ENCODE measurements around the gene ZNF526.

Gene ZNF526

DNA sequence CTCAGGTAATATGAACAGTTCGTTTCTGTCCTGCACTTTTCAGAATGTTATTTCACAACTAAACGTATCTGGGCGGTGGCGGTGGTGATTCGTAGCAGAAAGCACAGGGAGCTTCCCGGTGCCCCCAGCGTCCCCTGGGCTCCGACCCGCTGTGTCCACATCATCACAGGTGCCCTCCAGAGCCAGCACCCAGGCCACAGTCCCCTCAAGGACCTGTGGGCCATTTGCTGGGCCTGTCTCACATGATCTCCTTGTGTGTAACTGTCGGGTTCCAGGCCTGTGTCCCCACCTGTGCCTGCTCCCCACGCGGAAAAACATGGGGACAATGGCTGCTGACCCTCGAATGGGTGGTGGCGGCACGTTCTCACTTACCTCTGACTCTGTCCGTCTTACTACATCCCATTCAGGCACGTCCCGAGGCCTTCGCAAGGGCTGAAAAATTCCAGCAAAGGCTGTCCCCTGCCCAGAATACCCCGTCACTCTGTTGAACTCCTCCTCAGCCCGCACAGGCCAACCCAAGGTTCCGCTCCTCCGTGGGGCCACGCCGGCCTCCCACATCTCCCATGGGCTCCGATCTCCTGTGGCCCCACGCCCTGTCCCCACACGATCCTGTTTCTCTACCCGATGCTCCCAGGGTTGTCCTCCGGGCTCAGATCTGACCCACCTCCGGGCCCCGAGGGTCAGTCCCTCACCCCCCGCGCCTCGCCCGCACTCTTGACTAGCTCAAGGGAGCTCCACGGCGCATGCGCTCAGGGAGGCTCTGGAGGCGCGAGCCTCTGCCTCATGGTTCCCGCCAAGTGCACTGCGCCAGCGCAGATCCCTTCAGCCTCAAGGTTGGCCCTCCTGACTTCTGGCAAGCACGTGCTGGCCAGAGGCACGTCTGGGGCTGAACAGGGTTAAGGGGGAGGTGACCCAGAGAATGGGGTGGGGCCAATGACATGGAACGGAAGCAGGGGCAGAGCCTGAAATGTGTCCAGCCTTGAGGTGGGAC is 23.8 kb upstream of the ZNF526 start:
- TF ChIP-seq CEBPB (IDR thresholded peaks at IDR 0.05) (no peak), YY1 (IDR thresholded peaks at IDR 0.05; ENCODE audit: low read depth) (no peak), TEAD4 (IDR thresholded peaks at IDR 0.05) (no peak), TCF12 (IDR thresholded peaks at IDR 0.05; ENCODE audit: low read depth) (no peak), ZBTB7A (IDR thresholded peaks at IDR 0.05; ENCODE audit: low read depth) (no peak), TAF1 (IDR thresholded peaks at IDR 0.05; ENCODE audit: low read depth) (no peak), FOXM1 (IDR thresholded peaks at IDR 0.05; ENCODE audit: borderline replicate concordance, low read depth) (no peak), NFIC (IDR thresholded peaks at IDR 0.05) (no peak), EP300 (IDR thresholded peaks at IDR 0.05; ENCODE audit: borderline replicate concordance) (no peak), CREB1 (IDR thresholded peaks at IDR 0.05; ENCODE audit: low read depth) (no peak), RAD21 (IDR thresholded peaks at IDR 0.05; ENCODE audit: low read depth) (no peak), EGR1 (IDR thresholded peaks at IDR 0.05) (no peak)
- TF ChIP-seq, protein P1, sequence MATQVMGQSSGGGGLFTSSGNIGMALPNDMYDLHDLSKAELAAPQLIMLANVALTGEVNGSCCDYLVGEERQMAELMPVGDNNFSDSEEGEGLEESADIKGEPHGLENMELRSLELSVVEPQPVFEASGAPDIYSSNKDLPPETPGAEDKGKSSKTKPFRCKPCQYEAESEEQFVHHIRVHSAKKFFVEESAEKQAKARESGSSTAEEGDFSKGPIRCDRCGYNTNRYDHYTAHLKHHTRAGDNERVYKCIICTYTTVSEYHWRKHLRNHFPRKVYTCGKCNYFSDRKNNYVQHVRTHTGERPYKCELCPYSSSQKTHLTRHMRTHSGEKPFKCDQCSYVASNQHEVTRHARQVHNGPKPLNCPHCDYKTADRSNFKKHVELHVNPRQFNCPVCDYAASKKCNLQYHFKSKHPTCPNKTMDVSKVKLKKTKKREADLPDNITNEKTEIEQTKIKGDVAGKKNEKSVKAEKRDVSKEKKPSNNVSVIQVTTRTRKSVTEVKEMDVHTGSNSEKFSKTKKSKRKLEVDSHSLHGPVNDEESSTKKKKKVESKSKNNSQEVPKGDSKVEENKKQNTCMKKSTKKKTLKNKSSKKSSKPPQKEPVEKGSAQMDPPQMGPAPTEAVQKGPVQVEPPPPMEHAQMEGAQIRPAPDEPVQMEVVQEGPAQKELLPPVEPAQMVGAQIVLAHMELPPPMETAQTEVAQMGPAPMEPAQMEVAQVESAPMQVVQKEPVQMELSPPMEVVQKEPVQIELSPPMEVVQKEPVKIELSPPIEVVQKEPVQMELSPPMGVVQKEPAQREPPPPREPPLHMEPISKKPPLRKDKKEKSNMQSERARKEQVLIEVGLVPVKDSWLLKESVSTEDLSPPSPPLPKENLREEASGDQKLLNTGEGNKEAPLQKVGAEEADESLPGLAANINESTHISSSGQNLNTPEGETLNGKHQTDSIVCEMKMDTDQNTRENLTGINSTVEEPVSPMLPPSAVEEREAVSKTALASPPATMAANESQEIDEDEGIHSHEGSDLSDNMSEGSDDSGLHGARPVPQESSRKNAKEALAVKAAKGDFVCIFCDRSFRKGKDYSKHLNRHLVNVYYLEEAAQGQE (IDR thresholded peaks at IDR 0.05; ENCODE audit: low read depth): no peak
- TF ChIP-seq, protein P2, sequence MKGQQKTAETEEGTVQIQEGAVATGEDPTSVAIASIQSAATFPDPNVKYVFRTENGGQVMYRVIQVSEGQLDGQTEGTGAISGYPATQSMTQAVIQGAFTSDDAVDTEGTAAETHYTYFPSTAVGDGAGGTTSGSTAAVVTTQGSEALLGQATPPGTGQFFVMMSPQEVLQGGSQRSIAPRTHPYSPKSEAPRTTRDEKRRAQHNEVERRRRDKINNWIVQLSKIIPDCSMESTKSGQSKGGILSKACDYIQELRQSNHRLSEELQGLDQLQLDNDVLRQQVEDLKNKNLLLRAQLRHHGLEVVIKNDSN (IDR thresholded peaks at IDR 0.05): no peak
- TF ChIP-seq, protein P3, sequence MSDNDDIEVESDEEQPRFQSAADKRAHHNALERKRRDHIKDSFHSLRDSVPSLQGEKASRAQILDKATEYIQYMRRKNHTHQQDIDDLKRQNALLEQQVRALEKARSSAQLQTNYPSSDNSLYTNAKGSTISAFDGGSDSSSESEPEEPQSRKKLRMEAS (IDR thresholded peaks at IDR 0.05): no peak

DNA sequence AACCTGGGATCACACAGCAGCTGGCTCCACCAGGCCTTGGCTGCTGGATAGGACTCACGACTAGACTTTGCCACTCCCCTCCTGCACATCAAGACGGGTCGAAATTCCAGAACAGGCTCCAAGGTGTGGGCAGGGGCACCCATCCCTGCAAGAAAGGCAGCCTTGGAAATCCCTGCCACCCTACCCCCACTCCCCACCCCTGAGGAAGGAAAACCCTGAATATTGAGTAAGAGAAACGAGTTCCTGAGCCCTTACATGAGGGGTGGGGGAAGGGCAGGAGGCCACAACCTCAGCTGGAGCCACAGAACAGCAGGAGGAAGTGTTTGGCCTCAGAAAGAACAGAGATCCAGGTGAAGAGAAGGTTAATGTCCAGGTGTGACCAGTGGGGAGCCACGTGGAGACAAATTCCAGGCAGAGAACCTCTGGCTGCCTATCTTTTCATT is 22.7 kb upstream of the ZNF526 start:
- TF ChIP-seq ZBTB7A (IDR thresholded peaks at IDR 0.05; ENCODE audit: low read depth) (no peak), TCF12 (IDR thresholded peaks at IDR 0.05; ENCODE audit: low read depth) (no peak), YY1 (IDR thresholded peaks at IDR 0.05; ENCODE audit: low read depth) (no peak), CREB1 (IDR thresholded peaks at IDR 0.05; ENCODE audit: low read depth) (no peak), RAD21 (IDR thresholded peaks at IDR 0.05; ENCODE audit: low read depth) (no peak)

DNA sequence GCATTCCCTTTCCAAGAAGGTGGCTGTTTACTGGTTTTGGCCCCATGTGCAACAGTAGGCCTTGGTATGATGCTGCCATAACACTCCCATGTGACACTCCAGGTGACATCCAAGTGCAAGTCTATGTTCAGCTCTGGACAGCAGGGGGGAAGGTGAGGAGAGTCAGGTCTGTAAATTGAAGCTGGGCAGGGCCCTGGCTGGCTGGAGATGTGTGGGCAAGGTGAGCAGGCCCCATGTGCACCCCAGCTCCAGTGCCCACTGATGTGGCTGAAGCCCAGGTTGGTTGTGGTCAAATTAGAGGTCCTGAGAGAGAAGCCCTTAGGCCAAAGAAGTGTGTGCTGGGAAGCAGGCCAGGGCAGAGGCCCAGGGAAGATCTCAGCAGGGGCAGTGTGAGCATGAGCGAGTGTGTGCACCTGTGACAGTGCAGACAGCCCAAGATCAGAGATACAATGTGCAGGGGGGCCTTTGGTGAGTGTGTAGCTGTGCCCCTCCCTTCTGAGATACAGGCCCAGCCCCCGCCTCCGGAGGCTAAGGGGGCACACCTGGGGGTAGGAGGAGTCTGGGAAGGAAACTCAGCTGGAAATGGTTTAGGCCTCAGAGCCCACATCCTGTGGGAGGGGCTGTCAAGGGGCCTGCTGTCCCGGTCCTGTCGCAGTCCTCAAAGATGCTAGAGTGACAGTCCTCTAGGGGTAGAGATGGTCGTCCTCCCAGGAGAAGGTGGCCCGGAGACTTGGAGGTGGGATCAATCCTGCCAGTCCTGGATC is 21.3 kb upstream of the ZNF526 start:
- no peak for TF ChIP-seq TCF12 (IDR thresholded peaks at IDR 0.05; ENCODE audit: low read depth)
- TF ChIP-seq TEAD4 (IDR thresholded peaks at IDR 0.05): no peak
- TF ChIP-seq YY1 (IDR thresholded peaks at IDR 0.05; ENCODE audit: low read depth): no peak
- no peak for TF ChIP-seq CEBPB (IDR thresholded peaks at IDR 0.05)
- TF ChIP-seq TAF1 (IDR thresholded peaks at IDR 0.05; ENCODE audit: low read depth): no peak
- no peak for TF ChIP-seq NFIC (IDR thresholded peaks at IDR 0.05)
- TF ChIP-seq, protein P3 (IDR thresholded peaks at IDR 0.05): no peak
- no peak for TF ChIP-seq ZBTB7A (IDR thresholded peaks at IDR 0.05; ENCODE audit: low read depth)
- TF ChIP-seq EP300 (IDR thresholded peaks at IDR 0.05; ENCODE audit: borderline replicate concordance): no peak

DNA sequence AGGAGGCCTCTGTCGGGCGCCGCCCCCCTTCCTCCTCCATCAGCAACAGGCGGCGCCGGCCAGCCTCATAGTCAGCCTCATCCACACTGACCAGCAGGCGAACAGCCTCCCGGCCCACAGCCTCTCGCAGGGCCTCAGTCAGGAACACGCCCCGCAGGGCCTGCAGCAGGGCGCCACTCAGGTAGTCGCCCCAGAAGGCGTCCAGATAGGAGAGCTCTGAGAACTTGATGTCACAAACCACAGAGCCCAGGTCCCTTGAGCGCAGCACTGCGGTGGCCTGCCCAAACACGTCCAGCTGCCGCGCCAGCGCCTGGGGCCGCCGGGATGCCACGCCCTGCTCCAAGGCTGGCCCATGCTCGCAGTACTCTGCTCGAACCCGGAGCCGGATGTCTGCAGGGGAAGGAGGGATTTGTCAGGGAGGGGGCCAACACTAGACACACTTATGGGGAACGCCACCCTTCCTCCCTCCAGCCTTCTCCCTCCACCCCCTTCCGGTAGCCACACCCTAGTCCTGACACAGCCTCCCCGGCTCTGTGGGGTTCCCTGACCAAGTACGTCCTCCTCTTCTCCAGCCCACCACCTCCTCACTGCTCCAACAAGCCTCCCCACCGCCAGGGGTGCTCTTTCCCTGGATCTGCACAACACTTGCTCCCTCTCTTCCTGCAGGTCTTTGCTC is 20.5 kb upstream of the ZNF526 start:
- no peak for TF ChIP-seq TCF12 (IDR thresholded peaks at IDR 0.05; ENCODE audit: low read depth)
- no peak for TF ChIP-seq EP300 (IDR thresholded peaks at IDR 0.05; ENCODE audit: borderline replicate concordance)
- TF ChIP-seq ZBTB7A (IDR thresholded peaks at IDR 0.05; ENCODE audit: low read depth): no peak
- TF ChIP-seq CREB1 (IDR thresholded peaks at IDR 0.05; ENCODE audit: low read depth): no peak
- no peak for TF ChIP-seq RAD21 (IDR thresholded peaks at IDR 0.05; ENCODE audit: low read depth)
- no peak for TF ChIP-seq CEBPB (IDR thresholded peaks at IDR 0.05)
- TF ChIP-seq, protein P2 (IDR thresholded peaks at IDR 0.05): no peak
- no peak for TF ChIP-seq FOXM1 (IDR thresholded peaks at IDR 0.05; ENCODE audit: borderline replicate concordance, low read depth)
- no peak for TF ChIP-seq TEAD4 (IDR thresholded peaks at IDR 0.05)
- TF ChIP-seq, protein P1 (IDR thresholded peaks at IDR 0.05; ENCODE audit: low read depth): no peak
- TF ChIP-seq, protein P3 (IDR thresholded peaks at IDR 0.05): no peak
- no peak for TF ChIP-seq YY1 (IDR thresholded peaks at IDR 0.05; ENCODE audit: low read depth)
- TF ChIP-seq EGR1 (IDR thresholded peaks at IDR 0.05): no peak
- no peak for TF ChIP-seq TAF1 (IDR thresholded peaks at IDR 0.05; ENCODE audit: low read depth)
- no peak for TF ChIP-seq NFIC (IDR thresholded peaks at IDR 0.05)

All from Ishikawa (cell line).